ENCODE results near the gene BRINP2.

The BRINP2 gene

GRCh38 chr1:177238967-177239366 lies 68.2 kb downstream of the BRINP2 start:
- TF ChIP-seq EGR1 (IDR thresholded peaks at IDR 0.05) (no peak), REST (IDR thresholded peaks at IDR 0.05; ENCODE audit: low read depth) (no peak), TCF12 (IDR thresholded peaks at IDR 0.05; ENCODE audit: low read depth) (no peak), TEAD4 (IDR thresholded peaks at IDR 0.05) (no peak), CREB1 (IDR thresholded peaks at IDR 0.05; ENCODE audit: low read depth) (no peak), CEBPB (IDR thresholded peaks at IDR 0.05) (no peak), MAX (IDR thresholded peaks at IDR 0.05) (no peak), EP300 (IDR thresholded peaks at IDR 0.05; ENCODE audit: borderline replicate concordance) (no peak), YY1 (IDR thresholded peaks at IDR 0.05; ENCODE audit: low read depth) (no peak), ZBTB7A (IDR thresholded peaks at IDR 0.05; ENCODE audit: low read depth) (no peak), RAD21 (IDR thresholded peaks at IDR 0.05; ENCODE audit: low read depth) (no peak), USF1 (IDR thresholded peaks at IDR 0.05) (no peak), NFIC (IDR thresholded peaks at IDR 0.05) (no peak), FOXM1 (IDR thresholded peaks at IDR 0.05; ENCODE audit: borderline replicate concordance, low read depth) (no peak), TAF1 (IDR thresholded peaks at IDR 0.05; ENCODE audit: low read depth) (no peak)

GRCh38 chr1:177239792-177240191 lies 69.0 kb downstream of the BRINP2 start:
- TF ChIP-seq MAX (IDR thresholded peaks at IDR 0.05), result no peak
- TF ChIP-seq EGR1 (IDR thresholded peaks at IDR 0.05), result no peak
- TF ChIP-seq REST (IDR thresholded peaks at IDR 0.05; ENCODE audit: low read depth), result no peak
- no peak for TF ChIP-seq TEAD4 (IDR thresholded peaks at IDR 0.05)
- TF ChIP-seq TCF12 (IDR thresholded peaks at IDR 0.05; ENCODE audit: low read depth), result no peak
- TF ChIP-seq USF1 (IDR thresholded peaks at IDR 0.05), result no peak
- no peak for TF ChIP-seq CEBPB (IDR thresholded peaks at IDR 0.05)
- TF ChIP-seq RAD21 (IDR thresholded peaks at IDR 0.05; ENCODE audit: low read depth), result no peak
- no peak for TF ChIP-seq CREB1 (IDR thresholded peaks at IDR 0.05; ENCODE audit: low read depth)

- TF ChIP-seq EP300 (IDR thresholded peaks at IDR 0.05; ENCODE audit: borderline replicate concordance) (no peak), NFIC (IDR thresholded peaks at IDR 0.05) (no peak), ZBTB7A (IDR thresholded peaks at IDR 0.05; ENCODE audit: low read depth) (no peak), TEAD4 (IDR thresholded peaks at IDR 0.05) (no peak), CREB1 (IDR thresholded peaks at IDR 0.05; ENCODE audit: low read depth) (no peak), FOXM1 (IDR thresholded peaks at IDR 0.05; ENCODE audit: borderline replicate concordance, low read depth) (no peak), CEBPB (IDR thresholded peaks at IDR 0.05) (no peak), TAF1 (IDR thresholded peaks at IDR 0.05; ENCODE audit: low read depth) (no peak), USF1 (IDR thresholded peaks at IDR 0.05) (no peak), RAD21 (IDR thresholded peaks at IDR 0.05; ENCODE audit: low read depth) (no peak), MAX (IDR thresholded peaks at IDR 0.05) (no peak), YY1 (IDR thresholded peaks at IDR 0.05; ENCODE audit: low read depth) (no peak), TCF12 (IDR thresholded peaks at IDR 0.05; ENCODE audit: low read depth) (no peak), REST (IDR thresholded peaks at IDR 0.05; ENCODE audit: low read depth) (no peak), EGR1 (IDR thresholded peaks at IDR 0.05) (no peak)
Measured at GRCh38 chr1:177243773-177244172, 73.0 kb downstream of the BRINP2 start.
